ENCODE data around the gene LIF. TPM values are rescaled to one million over a fixed set of nuclear protein-coding genes. Genes with fewer than 3 reads are reported as not detected.

Gene LIF
- total RNA-seq, 1 donor from 2014 or later = 0.23 TPM

DNA sequence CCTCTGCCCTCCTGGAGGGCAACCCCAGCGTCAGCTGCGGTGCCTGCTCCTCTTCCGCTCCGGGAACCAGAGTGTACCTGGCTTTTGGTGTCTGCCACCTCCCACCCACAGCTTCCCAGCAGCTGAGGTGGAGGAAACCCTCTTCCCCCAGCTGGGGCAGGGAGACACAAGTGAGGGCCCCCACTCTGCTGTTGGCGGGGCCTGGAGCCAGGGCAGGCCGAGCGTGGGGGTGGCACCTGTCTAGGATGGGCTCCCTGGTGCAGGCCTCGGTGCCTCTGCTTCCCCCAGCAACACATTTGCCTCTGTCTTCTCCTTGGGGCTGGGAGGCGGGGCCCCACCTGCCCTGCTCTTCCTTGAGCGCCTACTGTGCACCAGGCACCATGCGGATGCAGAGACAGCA is 13.7 kb upstream of the LIF start:
- no peaks in the 10 kb centered on the region for H3K36me3 Mint-ChIP-seq (ENCODE audit: low read depth, unreplicated experiment)
- no peak overlapping the region for H3K4me3 Mint-ChIP-seq (ENCODE audit: unreplicated experiment)
- TF ChIP-seq, protein P1, sequence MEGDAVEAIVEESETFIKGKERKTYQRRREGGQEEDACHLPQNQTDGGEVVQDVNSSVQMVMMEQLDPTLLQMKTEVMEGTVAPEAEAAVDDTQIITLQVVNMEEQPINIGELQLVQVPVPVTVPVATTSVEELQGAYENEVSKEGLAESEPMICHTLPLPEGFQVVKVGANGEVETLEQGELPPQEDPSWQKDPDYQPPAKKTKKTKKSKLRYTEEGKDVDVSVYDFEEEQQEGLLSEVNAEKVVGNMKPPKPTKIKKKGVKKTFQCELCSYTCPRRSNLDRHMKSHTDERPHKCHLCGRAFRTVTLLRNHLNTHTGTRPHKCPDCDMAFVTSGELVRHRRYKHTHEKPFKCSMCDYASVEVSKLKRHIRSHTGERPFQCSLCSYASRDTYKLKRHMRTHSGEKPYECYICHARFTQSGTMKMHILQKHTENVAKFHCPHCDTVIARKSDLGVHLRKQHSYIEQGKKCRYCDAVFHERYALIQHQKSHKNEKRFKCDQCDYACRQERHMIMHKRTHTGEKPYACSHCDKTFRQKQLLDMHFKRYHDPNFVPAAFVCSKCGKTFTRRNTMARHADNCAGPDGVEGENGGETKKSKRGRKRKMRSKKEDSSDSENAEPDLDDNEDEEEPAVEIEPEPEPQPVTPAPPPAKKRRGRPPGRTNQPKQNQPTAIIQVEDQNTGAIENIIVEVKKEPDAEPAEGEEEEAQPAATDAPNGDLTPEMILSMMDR (IDR thresholded peaks at IDR 0.05; ENCODE audit: unreplicated experiment) = no peak
- no peaks in the 10 kb centered on the region for H3K4me1 Mint-ChIP-seq (ENCODE audit: unreplicated experiment)
- no peak overlapping the region for H3K27ac Mint-ChIP-seq (ENCODE audit: unreplicated experiment)
- no peaks in the 10 kb centered on the region for H3K9me3 Mint-ChIP-seq (ENCODE audit: unreplicated experiment)
- DNase-seq (ENCODE audit: low spot score) = no peak
- peaks cover 7% of the 10 kb centered on the region for H3K27me3 Mint-ChIP-seq (ENCODE audit: unreplicated experiment)

DNA sequence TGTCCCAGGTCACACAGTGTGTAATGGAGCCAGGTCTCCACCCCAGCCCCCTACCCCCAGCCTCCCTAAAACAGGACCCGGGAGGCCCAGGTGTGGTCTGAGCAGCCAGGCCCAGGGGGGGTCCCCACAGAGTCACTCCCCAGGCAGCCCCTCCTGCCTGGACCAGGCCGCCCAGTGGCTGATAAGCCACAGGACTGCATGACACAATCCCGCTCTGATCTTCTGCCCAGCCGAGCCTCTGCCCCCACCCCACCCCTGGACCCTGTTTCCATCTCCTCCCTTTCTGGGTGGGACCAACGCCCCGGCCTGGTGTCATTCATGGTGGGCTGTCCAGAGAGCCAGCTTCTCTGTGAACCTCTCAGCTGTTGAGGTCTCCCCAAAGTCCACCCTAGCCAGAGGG is 7.8 kb upstream of the LIF start:
- Mint-ChIP-seq H3K9me3 (ENCODE audit: unreplicated experiment) (no peaks in the 10 kb centered on the region), H3K27me3 (ENCODE audit: unreplicated experiment) (peaks cover 8% of the 10 kb centered on the region), H3K4me3 (ENCODE audit: unreplicated experiment) (no peak overlapping the region), H3K36me3 (ENCODE audit: low read depth, unreplicated experiment) (no peaks in the 10 kb centered on the region), H3K27ac (ENCODE audit: unreplicated experiment) (no peak overlapping the region), H3K4me1 (ENCODE audit: unreplicated experiment) (peaks cover 11% of the 10 kb centered on the region)
- TF ChIP-seq, protein P1 (IDR thresholded peaks at IDR 0.05; ENCODE audit: unreplicated experiment) = no peak
- no peak for DNase-seq (ENCODE audit: low spot score)

DNA sequence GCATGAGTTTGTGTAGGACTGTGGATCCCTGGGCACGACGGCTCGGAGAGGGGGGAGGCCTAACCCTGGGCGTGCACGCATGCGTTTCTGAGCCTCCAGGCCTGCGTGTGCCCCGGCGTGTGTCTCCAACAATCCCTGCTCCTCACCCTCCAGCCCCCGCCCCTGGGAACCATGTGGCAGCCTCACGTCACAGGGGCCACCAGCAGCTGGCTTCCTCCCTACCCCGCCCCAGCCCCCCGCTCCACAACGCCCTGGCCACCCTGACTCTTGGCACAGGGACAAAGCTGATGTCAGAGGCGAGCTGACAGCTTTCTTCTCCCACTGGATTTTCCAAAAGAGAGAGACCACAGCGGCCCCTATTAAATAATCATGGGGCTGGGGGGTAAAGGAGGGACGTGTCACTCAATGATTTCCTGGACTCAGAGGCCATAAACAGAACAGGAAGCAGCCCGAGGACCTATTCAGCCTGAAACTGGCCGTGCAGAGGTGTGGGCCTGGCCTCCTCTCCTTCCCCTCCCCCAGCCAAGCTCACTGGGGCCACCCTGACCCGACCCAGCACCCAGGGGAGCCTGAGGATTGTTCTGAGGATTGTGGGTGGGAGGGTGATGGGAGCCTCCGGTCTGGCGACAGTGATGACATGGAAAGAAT is 6.8 kb upstream of the LIF start:
- DNase-seq (ENCODE audit: low spot score) = no peak

DNA sequence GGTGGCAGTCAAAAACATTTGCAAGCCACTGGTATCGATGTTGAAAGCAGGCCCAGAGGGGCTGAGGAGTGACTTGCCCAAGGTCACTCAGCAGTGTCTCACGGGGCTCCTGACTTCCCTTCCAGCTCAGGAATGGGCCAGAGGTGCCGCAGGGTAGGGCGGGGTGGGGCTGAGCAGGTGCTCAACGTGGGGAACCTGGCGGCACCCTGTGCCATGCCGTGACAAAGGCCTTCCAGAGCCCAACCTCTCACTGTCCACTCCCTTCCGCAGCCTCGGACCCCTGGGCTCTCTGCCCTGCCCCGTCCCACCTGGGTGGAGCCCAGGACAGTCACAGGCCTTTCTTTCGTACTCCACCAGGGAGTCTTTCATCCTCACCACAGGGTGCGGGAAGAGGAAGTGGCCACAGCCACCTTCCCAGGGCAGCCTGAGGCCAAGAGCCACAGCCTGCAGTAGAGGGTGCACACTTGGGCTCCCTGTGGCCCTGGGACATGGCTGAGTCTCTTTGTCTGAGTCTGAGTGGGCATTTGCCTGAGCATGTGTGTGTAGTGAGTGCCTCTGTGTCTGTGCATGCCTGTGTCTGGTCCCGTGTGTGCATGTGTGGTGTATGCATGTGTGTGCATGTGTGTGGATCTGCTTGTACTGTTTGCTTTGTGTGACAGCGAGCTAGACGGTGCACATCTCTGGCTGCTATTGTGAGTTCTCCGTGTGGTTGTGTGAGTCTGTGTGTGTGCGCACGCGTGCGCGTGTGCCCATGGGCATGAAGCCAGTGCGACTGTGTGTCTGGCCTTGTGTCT is 6.0 kb upstream of the LIF start:
- TF ChIP-seq, protein P1 (IDR thresholded peaks at IDR 0.05; ENCODE audit: unreplicated experiment) = no peak
- no peak for DNase-seq (ENCODE audit: low spot score)
- no peaks in the 10 kb centered on the region for H3K36me3 Mint-ChIP-seq (ENCODE audit: low read depth, unreplicated experiment)
- H3K9me3 Mint-ChIP-seq (ENCODE audit: unreplicated experiment) = no peaks in the 10 kb centered on the region
- peak overlapping the region; percentile 7 for H3K27ac Mint-ChIP-seq (ENCODE audit: unreplicated experiment)
- peaks cover 11% of the 10 kb centered on the region for H3K4me1 Mint-ChIP-seq (ENCODE audit: unreplicated experiment)
- H3K4me3 Mint-ChIP-seq (ENCODE audit: unreplicated experiment) = no peak overlapping the region
- H3K27me3 Mint-ChIP-seq (ENCODE audit: unreplicated experiment) = peaks cover 12% of the 10 kb centered on the region

More for the DNA sequence above, 6.8 kb upstream of the LIF start:
- Mint-ChIP-seq H3K4me3 (ENCODE audit: unreplicated experiment) (no peak overlapping the region), H3K36me3 (ENCODE audit: low read depth, unreplicated experiment) (no peaks in the 10 kb centered on the region), H3K4me1 (ENCODE audit: unreplicated experiment) (peaks cover 11% of the 10 kb centered on the region), H3K9me3 (ENCODE audit: unreplicated experiment) (no peaks in the 10 kb centered on the region), H3K27ac (ENCODE audit: unreplicated experiment) (no peak overlapping the region), H3K27me3 (ENCODE audit: unreplicated experiment) (peaks cover 12% of the 10 kb centered on the region)
- TF ChIP-seq, protein P1 (IDR thresholded peaks at IDR 0.05; ENCODE audit: unreplicated experiment) = no peak

DNA sequence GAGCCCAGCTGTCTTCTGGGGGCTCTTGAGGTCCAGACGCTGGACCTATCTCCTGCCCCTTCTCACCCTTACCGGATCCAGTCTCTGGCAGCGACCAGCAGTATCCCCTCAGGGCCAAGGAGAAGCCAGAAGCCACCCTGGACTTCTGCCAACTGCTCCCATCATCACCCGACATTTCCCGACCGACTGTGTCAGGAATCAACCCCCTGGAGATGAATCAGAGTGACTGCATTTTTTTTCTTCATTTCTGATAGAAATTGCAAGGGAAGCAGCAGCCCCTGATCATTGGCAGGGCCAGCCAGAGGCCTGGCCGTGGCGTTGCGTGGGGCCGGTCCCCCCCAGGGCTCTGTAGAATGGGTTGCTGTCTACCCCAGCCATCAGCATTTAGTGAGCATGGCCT is 5.2 kb upstream of the LIF start:
- Mint-ChIP-seq H3K27ac (ENCODE audit: unreplicated experiment) (no peak overlapping the region), H3K36me3 (ENCODE audit: low read depth, unreplicated experiment) (no peaks in the 10 kb centered on the region), H3K27me3 (ENCODE audit: unreplicated experiment) (peaks cover 12% of the 10 kb centered on the region), H3K9me3 (ENCODE audit: unreplicated experiment) (no peaks in the 10 kb centered on the region), H3K4me3 (ENCODE audit: unreplicated experiment) (no peak overlapping the region), H3K4me1 (ENCODE audit: unreplicated experiment) (peaks cover 11% of the 10 kb centered on the region)
- TF ChIP-seq, protein P1 (IDR thresholded peaks at IDR 0.05; ENCODE audit: unreplicated experiment) = no peak
- DNase-seq (ENCODE audit: low spot score) = no peak
